Spleen (tissue), 7 donors: ENCODE results near the gene CCND2.

Experiments used
- POLR2A ChIP-seq, 3 donors: fragments of 450-650 bp; IDR thresholded peaks; one replicate each; pipeline ENCODE4 v1.5.1; 2017; ENCODE audit warnings: antibody characterized with exemption in 3 of 3, mild to moderate bottlenecking in 1 of 3
- POLR2AphosphoS5 ChIP-seq, 3 donors: sonication (generic); formaldehyde crosslinking; IDR thresholded peaks; one replicate each; pipeline ENCODE4 v1.5.1; 2017; ENCODE audit warnings: antibody characterized with exemption in 3 of 3
- TF ChIP-seq, protein P1 (sequence below), 11 experiments: fragments of 200-600 bp in 7 of 11; fragments of 450-650 bp in 4 of 11; sonication (generic) in 4 of 11; IDR thresholded peaks in 8 of 11; conservative IDR thresholded peaks in 3 of 11; 1 replicate in 7 of 11; 2 replicates in 4 of 11; pipeline versions ENCODE4 v1.4.0 to v1.8.0; 2016 to 2021; ENCODE audit warnings: antibody characterized with exemption in 11 of 11, inconsistent platforms in 4 of 11, mild to moderate bottlenecking in 1 of 11
- donor health status: DM: no; HTN: no; CAD: no; lungs with moderate emphysema.
- donor health status: DM: no; HTN: no; CAD: no.
- donor health status: DM: no; HTN: no; CAD: no.

GRCh38 chr12:4269279-4269991, 4.1 kb upstream of the CCND2 start:
- TF ChIP-seq, protein P1, sequence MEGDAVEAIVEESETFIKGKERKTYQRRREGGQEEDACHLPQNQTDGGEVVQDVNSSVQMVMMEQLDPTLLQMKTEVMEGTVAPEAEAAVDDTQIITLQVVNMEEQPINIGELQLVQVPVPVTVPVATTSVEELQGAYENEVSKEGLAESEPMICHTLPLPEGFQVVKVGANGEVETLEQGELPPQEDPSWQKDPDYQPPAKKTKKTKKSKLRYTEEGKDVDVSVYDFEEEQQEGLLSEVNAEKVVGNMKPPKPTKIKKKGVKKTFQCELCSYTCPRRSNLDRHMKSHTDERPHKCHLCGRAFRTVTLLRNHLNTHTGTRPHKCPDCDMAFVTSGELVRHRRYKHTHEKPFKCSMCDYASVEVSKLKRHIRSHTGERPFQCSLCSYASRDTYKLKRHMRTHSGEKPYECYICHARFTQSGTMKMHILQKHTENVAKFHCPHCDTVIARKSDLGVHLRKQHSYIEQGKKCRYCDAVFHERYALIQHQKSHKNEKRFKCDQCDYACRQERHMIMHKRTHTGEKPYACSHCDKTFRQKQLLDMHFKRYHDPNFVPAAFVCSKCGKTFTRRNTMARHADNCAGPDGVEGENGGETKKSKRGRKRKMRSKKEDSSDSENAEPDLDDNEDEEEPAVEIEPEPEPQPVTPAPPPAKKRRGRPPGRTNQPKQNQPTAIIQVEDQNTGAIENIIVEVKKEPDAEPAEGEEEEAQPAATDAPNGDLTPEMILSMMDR (IDR thresholded peaks at IDR 0.05 in 8 of 11, conservative IDR thresholded peaks at IDR 0.05 in 3 of 11), result peak in 9 of 11 experiments; percentile 10 to 54 (median 36)
- TF ChIP-seq POLR2AphosphoS5 (IDR thresholded peaks at IDR 0.05) (peak; percentile 81 to 89 (median 84)), POLR2A (IDR thresholded peaks at IDR 0.05) (peak in 1 of 3 donors; percentile 8)
